Bronchial epithelial cell (primary cell): ENCODE results near the gene ZDHHC11. TPM values are rescaled to one million over a fixed set of nuclear protein-coding genes. Genes with fewer than 3 reads are reported as not detected.
"Not testable (repeated sequence)": the region's sequence is repeated elsewhere in the genome, so short reads cannot be mapped to it uniquely, and the experiment has no call there.

ENCODE experiments used
- DNase-seq: peaks from one replicate; pipeline ENCODE4 v3.0.0-alpha.2; 2010; ENCODE audit warnings: low read depth
- FAIRE-seq: peaks from 2 replicates; lab custom pipeline; 2011; peaks lifted over from hg19 to GRCh38; lab: Jason Lieb, UNC
- H3K27me3 ChIP-seq: 2 replicates; pipeline ENCODE4 v1.5.1; 2011; ENCODE audit warnings: low read length; ENCODE audit not compliant: control insufficient read depth, insufficient read depth
- H3K36me3 ChIP-seq: 2 replicates; pipeline ENCODE4 v1.5.1; 2011; ENCODE audit warnings: low read length; ENCODE audit not compliant: control insufficient read depth, insufficient read depth
- H3K4me3 ChIP-seq: 2 replicates; pipeline ENCODE4 v1.5.1; 2011; ENCODE audit warnings: mild to moderate bottlenecking, low read depth, low read length, control low read depth
- total RNA-seq: library from RNA; depleted of rRNA; stranded (reverse); fragments of >200 nt; gene quantifications from 2 replicates; pipeline ENCODE4 v1.2.1, GENCODE V29; 2014

ZDHHC11 gene
- total RNA-seq, 1 donor from 2014 or later: 0.53 TPM

DNA sequence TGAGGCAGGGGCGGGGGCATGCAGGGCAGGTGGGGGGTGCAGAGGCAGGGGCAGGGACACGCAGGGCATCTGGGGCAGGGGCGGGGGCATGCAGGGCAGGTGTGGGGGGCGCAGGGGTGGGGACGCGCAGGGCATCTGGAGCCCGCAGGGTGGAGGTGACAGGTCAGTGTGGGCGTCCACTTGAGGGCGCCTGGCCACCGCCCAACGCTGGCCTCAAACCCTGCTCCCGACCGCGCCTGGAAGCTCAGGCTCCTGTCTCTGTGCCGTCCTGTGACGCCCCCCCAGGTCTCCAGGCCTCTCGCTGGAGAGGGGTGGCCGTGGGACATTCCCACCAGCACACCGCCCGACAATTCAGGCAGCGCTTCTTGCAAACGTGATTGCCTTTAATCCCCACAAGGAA lies 6.9 kb downstream of the ZDHHC11 start:
- not testable (repeated sequence) for DNase-seq, H3K36me3 ChIP-seq, H3K27me3 ChIP-seq, H3K4me3 ChIP-seq, FAIRE-seq

- H3K27me3 ChIP-seq, DNase-seq, FAIRE-seq, H3K4me3 ChIP-seq, H3K36me3 ChIP-seq: not testable (repeated sequence)
Measured at GRCh38 chr5:843371-843770, 7.4 kb downstream of the ZDHHC11 start.

DNA sequence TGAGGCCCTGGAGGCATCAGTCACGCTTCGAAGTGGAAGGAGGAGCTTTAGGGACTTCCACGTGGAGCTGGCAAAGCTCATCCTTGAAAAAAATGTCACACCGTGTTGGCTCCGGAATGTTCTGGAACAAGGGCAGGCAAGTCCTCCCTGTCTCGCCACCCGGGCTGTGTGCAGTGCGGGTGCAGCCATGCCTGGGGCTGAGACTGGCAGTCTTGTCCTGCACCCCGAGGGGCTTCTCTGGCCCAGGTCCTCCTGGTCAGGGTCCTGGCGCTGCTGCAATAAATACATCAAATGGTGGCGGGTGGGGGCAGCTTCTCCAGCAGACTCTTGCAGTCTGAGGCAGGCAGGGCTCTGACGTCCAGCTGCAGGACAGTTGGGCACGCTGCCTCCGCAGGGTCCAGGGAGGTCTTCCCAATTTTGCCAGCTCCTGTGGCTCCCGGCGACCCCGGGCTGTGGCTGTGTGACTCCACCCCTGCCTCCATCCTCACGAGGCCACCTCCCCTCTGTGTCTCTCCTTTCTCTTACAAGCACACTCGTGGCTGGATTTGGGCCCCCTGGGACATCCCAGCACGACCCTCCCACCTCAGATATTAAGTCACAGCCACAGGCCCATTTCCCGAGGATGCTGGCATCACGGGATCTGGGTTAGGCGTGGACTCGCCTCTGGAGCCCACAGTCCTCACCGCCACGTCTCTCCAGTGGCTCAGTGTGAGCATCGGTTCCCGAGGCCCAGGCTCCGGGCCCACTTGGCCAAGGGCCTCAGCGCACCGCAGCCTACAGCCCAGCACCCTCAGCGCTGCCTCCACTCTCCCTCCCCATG lies 8.2 kb downstream of the ZDHHC11 start:
- FAIRE-seq: peak; percentile 94
- DNase-seq, H3K4me3 ChIP-seq, H3K27me3 ChIP-seq, H3K36me3 ChIP-seq: not testable (repeated sequence)

GRCh38 chr5:841531-842401 lies 9.0 kb downstream of the ZDHHC11 start:
- H3K4me3 ChIP-seq, FAIRE-seq, H3K36me3 ChIP-seq, DNase-seq, H3K27me3 ChIP-seq: not testable (repeated sequence)

DNA sequence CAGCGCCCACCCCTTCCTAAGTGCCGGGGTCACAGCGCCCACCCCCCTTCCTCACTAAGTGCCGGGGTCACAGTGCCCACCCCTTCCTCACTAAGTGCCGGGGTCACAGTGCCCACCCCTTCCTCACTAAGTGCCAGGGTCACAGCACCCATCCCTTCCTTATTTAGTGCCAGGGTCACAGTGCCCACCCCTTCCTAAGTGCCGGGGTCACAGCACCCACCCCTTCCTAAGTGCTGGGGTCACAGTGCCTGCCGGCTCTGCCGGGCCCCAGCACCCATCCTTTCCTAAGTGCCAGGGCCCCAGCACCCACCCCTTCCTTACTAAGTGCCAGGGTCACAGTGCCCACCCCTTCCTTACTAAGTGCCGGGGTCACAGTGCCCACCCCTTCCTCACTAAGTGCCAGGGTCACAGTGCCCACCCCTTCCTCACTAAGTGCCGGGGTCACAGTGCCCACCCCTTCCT lies 9.8 kb downstream of the ZDHHC11 start:
- DNase-seq, H3K4me3 ChIP-seq, H3K27me3 ChIP-seq, H3K36me3 ChIP-seq, FAIRE-seq: not testable (repeated sequence)

DNA sequence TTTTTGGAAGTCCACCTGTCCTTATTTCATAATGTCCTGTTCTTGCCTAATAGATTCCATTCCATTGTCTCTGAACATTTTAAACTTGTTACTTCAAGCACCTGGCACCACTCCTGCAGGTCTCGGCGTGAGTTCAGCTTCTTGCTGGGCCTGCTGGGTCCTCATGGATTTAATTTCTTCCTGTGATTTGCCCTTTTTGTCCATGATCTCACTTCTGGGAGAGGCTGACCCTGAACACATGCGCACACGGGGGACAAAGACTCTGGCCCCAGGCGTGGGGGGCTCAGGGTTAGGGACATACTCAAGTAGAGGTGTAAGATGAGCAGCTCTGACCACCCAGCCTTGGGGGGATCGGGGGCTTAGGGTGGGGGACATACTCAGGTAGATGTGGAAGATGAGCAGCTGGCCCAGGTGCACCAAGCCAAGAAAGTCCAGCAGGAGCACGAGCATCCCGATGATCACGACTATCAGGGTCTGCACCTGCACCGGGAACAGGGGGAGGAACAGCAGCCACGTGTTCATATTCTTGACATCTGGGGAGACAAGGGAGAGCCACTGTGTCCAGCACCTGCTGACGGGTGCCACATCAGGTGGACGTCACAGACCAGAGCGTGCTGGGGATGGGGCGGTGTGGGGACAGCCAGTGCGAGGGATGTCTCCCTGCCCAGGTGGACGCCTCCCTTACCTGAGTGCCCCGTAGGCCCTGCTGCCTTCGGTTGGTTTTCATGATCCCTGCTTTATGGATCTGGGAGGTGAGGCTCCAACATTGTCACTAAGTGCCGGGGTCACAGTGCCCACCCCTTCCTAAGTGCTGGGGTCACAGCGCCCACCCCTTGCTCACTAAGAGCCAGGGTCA lies 10.4 kb downstream of the ZDHHC11 start:
- FAIRE-seq, H3K36me3 ChIP-seq: not testable (repeated sequence)

GRCh38 chr5:838431-838851 lies 12.3 kb downstream of the ZDHHC11 start:
- not testable (repeated sequence) for FAIRE-seq, DNase-seq

More for the DNA sequence above, 10.4 kb downstream of the ZDHHC11 start:
- DNase-seq: peak; percentile 87
- not testable (repeated sequence) for H3K27me3 ChIP-seq, H3K4me3 ChIP-seq

GRCh38 chr5:837621-838121 lies 13.1 kb downstream of the ZDHHC11 start:
- not testable (repeated sequence) for DNase-seq, H3K27me3 ChIP-seq, FAIRE-seq, H3K36me3 ChIP-seq, H3K4me3 ChIP-seq

More at GRCh38 chr5:838431-838851, 12.3 kb downstream of the ZDHHC11 start:
- not testable (repeated sequence) for H3K36me3 ChIP-seq, H3K4me3 ChIP-seq, H3K27me3 ChIP-seq

- not testable (repeated sequence) for H3K27me3 ChIP-seq, FAIRE-seq, H3K36me3 ChIP-seq, H3K4me3 ChIP-seq, DNase-seq
Measured at GRCh38 chr5:835933-836612, 14.7 kb downstream of the ZDHHC11 start.

GRCh38 chr5:834013-834412 lies 16.8 kb downstream of the ZDHHC11 start:
- H3K27me3 ChIP-seq, FAIRE-seq, H3K4me3 ChIP-seq, DNase-seq, H3K36me3 ChIP-seq: not testable (repeated sequence)

- FAIRE-seq, DNase-seq, H3K36me3 ChIP-seq, H3K27me3 ChIP-seq, H3K4me3 ChIP-seq: not testable (repeated sequence)
Measured at GRCh38 chr5:828194-828593, 22.6 kb downstream of the ZDHHC11 start.

- not testable (repeated sequence) for FAIRE-seq, DNase-seq, H3K4me3 ChIP-seq, H3K36me3 ChIP-seq, H3K27me3 ChIP-seq
Measured at GRCh38 chr5:825544-825943, 25.2 kb downstream of the ZDHHC11 start.
